K562 (cell line): Measurements from ENCODE around the gene TMEM81. TPM values are rescaled to one million over a fixed set of nuclear protein-coding genes. Genes with fewer than 3 reads are reported as not detected.

Experiments
- ATAC-seq: fragments of 200-7000 bp; cut with Tn5 transposase; 3 replicates; pipeline ENCODE4 v1.9.1; 2020; ENCODE audit warnings: moderate library complexity
- BruUV-seq: library from RNA; stranded (reverse); fragments of 400-500 nt; replicated peaks from 2 replicates; lab custom pipeline; 2021; lab: Mats Ljungman, UMichigan
- CTCF ChIA-PET: fragments of 300-600 bp; formaldehyde crosslinking; extraction: SDS; loops from one replicate; lab custom pipeline; 2021; ENCODE audit warnings: low intra/inter-chr PET ratio; lab: Yijun Ruan, JAX
- POLR2A ChIA-PET: fragments of 300-600, 350-650 bp; sonication (Branson Sonifier 250); formaldehyde crosslinking; extraction: SDS; loops from one replicate; lab custom pipeline; 2021; ENCODE audit warnings: antibody characterized with exemption, inconsistent platforms; lab: Yijun Ruan, JAX
- DNase-seq, 4 experiments: peaks; one replicate each; pipeline versions ENCODE4 v3.0.0 to v3.0.0-alpha.2; 2011 to 2018; ENCODE audit warnings: low spot score in 3 of 4, mixed read lengths in 3 of 4; ENCODE audit errors: extremely low read depth in 1 of 4
- FAIRE-seq: peaks from 2 replicates; lab custom pipeline; 2011; peaks lifted over from hg19 to GRCh38; lab: Jason Lieb, UNC
- H2AFZ ChIP-seq: 2 replicates; pipeline ENCODE4 v1.6.0; 2011; ENCODE audit warnings: low read depth, low read length, control low read depth, inconsistent platforms
- H3K27ac ChIP-seq: fragments of 200-600 bp; 3 replicates; pipeline ENCODE4 v1.8.0; 2011; ENCODE audit warnings: low read depth, mild to moderate bottlenecking, control low read depth, inconsistent platforms, low read length, moderate library complexity, mixed read lengths; ENCODE audit errors: extremely low read depth
- H3K27me3 ChIP-seq, 2 experiments: fragments of 300-600 bp in 1 of 2; 2 replicates in 1 of 2; 3 replicates in 1 of 2; pipeline versions ENCODE4 v1.6.0 to v1.8.0; 2011; ENCODE audit warnings: inconsistent platforms in 2 of 2, low read length in 2 of 2, mild to moderate bottlenecking in 1 of 2, mixed read lengths in 1 of 2, moderate library complexity in 1 of 2; ENCODE audit not compliant: control insufficient read depth in 2 of 2, insufficient read depth in 2 of 2
- H3K36me3 ChIP-seq: fragments of 300-600 bp; 3 replicates; pipeline ENCODE4 v1.8.0; 2011; ENCODE audit warnings: mild to moderate bottlenecking, low read length, inconsistent platforms; ENCODE audit not compliant: control insufficient read depth, insufficient read depth
- H3K4me1 ChIP-seq, 2 experiments: fragments of 200-600 bp in 1 of 2; replicated peaks in 1 of 2; 2 replicates in 1 of 2; 3 replicates in 1 of 2; pipeline versions ENCODE4 v1.5.1 to v1.8.0; 2011; ENCODE audit warnings: inconsistent platforms in 2 of 2, low read length in 2 of 2, mild to moderate bottlenecking in 1 of 2, mixed read lengths in 1 of 2, moderate library complexity in 1 of 2; ENCODE audit not compliant: control insufficient read depth in 2 of 2, insufficient read depth in 2 of 2
- H3K4me2 ChIP-seq: 2 replicates; pipeline ENCODE4 v1.6.1; 2011; ENCODE audit warnings: low read length, control low read depth, inconsistent platforms, mixed read lengths; ENCODE audit not compliant: insufficient read depth
- H3K4me3 ChIP-seq: fragments of 200-600 bp; sonication (generic), shearing (Covaris generic); 2 replicates; pipeline ENCODE4 v1.5.1; 2016; ENCODE audit warnings: control low read depth, inconsistent platforms
- H3K79me2 ChIP-seq: fragments of 200-600 bp; 3 replicates; pipeline ENCODE4 v1.8.0; 2011; ENCODE audit warnings: low read length, inconsistent platforms; ENCODE audit not compliant: control insufficient read depth, insufficient read depth
- H3K9ac ChIP-seq, 2 experiments: 2 replicates each; pipeline versions ENCODE4 v1.6.0 to v1.6.1; 2011; ENCODE audit warnings: low read depth in 2 of 2, low read length in 2 of 2, control low read depth in 1 of 2, inconsistent platforms in 1 of 2, mild to moderate bottlenecking in 1 of 2, mixed read lengths in 1 of 2; ENCODE audit not compliant: insufficient read depth in 1 of 2
- H3K9me1 ChIP-seq: one replicate; pipeline ENCODE4 v1.6.0; 2011; ENCODE audit warnings: inconsistent platforms, mild to moderate bottlenecking, low read length, moderate library complexity; ENCODE audit not compliant: control insufficient read depth, insufficient read depth
- H3K9me3 ChIP-seq: replicated peaks from 2 replicates; pipeline ENCODE4 v1.5.1; 2011; ENCODE audit warnings: low read depth, low read length, inconsistent platforms; ENCODE audit not compliant: control insufficient read depth, insufficient read depth
- H4K20me1 ChIP-seq: replicated peaks from 2 replicates; pipeline ENCODE4 v1.6.1; 2011; ENCODE audit warnings: low read length, inconsistent platforms, mixed read lengths; ENCODE audit not compliant: control insufficient read depth, insufficient read depth
- CBFA2T3 ChIP-seq: fragments of 450-650 bp; IDR thresholded peaks from 2 replicates; pipeline ENCODE4 v1.6.1; 2017
- HMBOX1 ChIP-seq: sonication (generic); IDR thresholded peaks from 2 replicates; pipeline ENCODE4 v1.6.1; 2016
- KLF16 ChIP-seq: IDR thresholded peaks from 2 replicates; pipeline ENCODE4 v1.6.1; 2016; ENCODE audit warnings: antibody characterized with exemption
- MYNN ChIP-seq, 2 experiments: sonication (generic); formaldehyde crosslinking in 1 of 2; IDR thresholded peaks; 2 replicates each; pipeline versions ENCODE4 v1.5.0 to v1.6.1; 2016 to 2020; ENCODE audit warnings: antibody characterized with exemption in 1 of 2, missing genetic modification reagents in 1 of 2
- NRF1 ChIP-seq, 2 experiments: fragments of 450-650 bp; IDR thresholded peaks in 1 of 2; conservative IDR thresholded peaks in 1 of 2; 2 replicates each; pipeline ENCODE4 v1.6.1; 2014; ENCODE audit warnings: mild to moderate bottlenecking in 2 of 2
- RCOR1 ChIP-seq, 2 experiments: IDR thresholded peaks; 2 replicates each; pipeline ENCODE4 v1.6.1; 2012; ENCODE audit warnings: low read depth in 2 of 2, low read length in 2 of 2, borderline replicate concordance in 1 of 2, improper control_type of control experiment in 1 of 2
- TCF3 ChIP-seq: sonication (generic); formaldehyde crosslinking; IDR thresholded peaks from 2 replicates; pipeline ENCODE4 v1.4.0; 2020; ENCODE audit warnings: mild to moderate bottlenecking, missing genetic modification reagents
- ZNF551 ChIP-seq: fragments of 250-450 bp; sonication (Bioruptor Pico); IDR thresholded peaks from 2 replicates; pipeline ENCODE4 v1.5.0; 2021; ENCODE audit warnings: mild to moderate bottlenecking, moderate library complexity
- WGBS: fragments of 100-300 bp; shearing (Covaris generic); methylation state at CpG from one replicate; pipeline ENCODE4 v1.1.6; 2016; ENCODE audit warnings: low coverage, mixed read lengths; ENCODE audit not compliant: insufficient coverage; ENCODE audit errors: missing lambda C conversion rate; 5-methylcytosine and 5-hydroxymethylcytosine counted together
- in situ Hi-C: fragments of 300-500 bp; cut with MboI; formaldehyde crosslinking; loops from 4 replicates; pipeline ENCODE4 v1.15.0; 2018; ENCODE audit warnings: inconsistent platforms, mixed read lengths
- intact Hi-C: fragments of 100-400 bp; cut with micrococcal nuclease; formaldehyde crosslinking; loops from 2 replicates; pipeline ENCODE4 v1.14.2; 2022
- polyA plus RNA-seq, 8 experiments: library from polyadenylated mRNA; depleted of rRNA in 4 of 8; stranded (reverse) in 5 of 8; unstranded in 3 of 8; fragments of >200 nt; fragmentation: Nextera tagmentation in 2 of 8; fragmentation: Illumina TruSeq in 1 of 8; extraction: Ambion mirVana in 2 of 8; extraction: Trizol in 1 of 8; gene quantifications; 2 replicates each; pipeline versions ENCODE4 v1.2.1 to v1.2.3, GENCODE V29; 2011 to 2014; ENCODE audit warnings: inconsistent platforms in 1 of 8, missing spikeins in 1 of 8
- total RNA-seq, 7 experiments: library from RNA; depleted of rRNA in 6 of 7; stranded (reverse); fragments of >200 nt in 6 of 7; fragmentation: Illumina TruSeq in 2 of 7; extraction: Trizol in 2 of 7; gene quantifications; 2 replicates each; pipeline versions ENCODE4 v1.2.1 to v1.2.3, GENCODE V29; 2011 to 2021; ENCODE audit warnings: low replicate concordance in 1 of 7
- TF ChIP-seq, protein P1 (sequence below): IDR thresholded peaks from 3 replicates; pipeline ENCODE4 v1.6.1; 2011; ENCODE audit warnings: borderline replicate concordance, mild to moderate bottlenecking, moderate library complexity; ENCODE audit not compliant: insufficient read length; ENCODE audit errors: extremely low read depth

Gene TMEM81
- total and polyA plus RNA-seq, 9 of the 15 experiments (the other 6 are each of a cell fraction or from before 2014, with no cell fraction given): 3.2 to 6.1 (median 4.4) TPM

DNA sequence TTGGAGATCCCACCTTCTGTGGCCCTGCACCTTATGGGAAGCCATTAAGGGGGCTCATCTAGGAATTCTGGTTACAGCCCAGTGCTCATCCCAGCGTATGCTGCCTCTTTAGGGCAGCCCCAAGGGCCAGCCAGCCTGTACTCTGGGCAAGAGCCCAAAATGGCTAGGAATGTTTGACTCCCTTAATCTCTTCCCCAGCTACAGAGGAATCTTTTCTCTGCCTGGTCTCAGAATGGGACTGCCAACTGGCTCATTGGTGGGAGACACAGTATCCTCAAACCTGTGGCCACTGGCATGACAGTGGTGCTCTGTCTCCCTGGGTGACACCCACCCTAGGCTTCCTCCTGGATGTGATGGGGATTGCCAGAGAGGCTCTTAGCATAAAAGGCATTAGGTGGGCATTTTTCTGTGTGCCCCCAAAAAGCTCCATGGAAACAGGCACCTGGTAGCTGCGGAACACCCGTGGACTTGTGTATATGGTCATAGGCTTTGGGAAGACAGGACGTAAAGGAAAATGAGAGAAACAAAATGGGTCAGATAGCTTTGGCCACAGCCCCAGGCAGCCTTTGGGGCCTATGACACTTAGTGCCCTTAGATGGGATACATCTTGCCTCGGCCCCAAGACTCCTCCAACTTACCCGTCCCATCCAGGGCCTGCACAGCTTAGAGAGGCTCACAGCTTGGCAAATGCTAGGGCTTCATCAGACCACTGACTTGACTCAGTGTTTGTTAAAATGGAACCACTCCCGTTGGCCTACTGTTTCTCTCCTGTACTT lies 6.9 kb downstream of the TMEM81 start:
- Histone ChIP-seq H3K4me1 (peaks cover 4 to 7% of the 10 kb centered on the region in 2 experiments; a peak in 1 of 5 replicates), H3K27me3 (peaks cover 21 to 30% of the 10 kb centered on the region in 2 experiments; a peak in 4 of 5 replicates), H3K9me1 (no peaks in the 10 kb centered on the region), H3K27ac (no peak overlapping the region), H3K9ac (no peak overlapping the region), H3K79me2 (no peaks in the 10 kb centered on the region), H4K20me1 (peaks cover 16% of the 10 kb centered on the region; the same call in 1 of the 2 replicates), H2AFZ (no peak overlapping the region), H3K9me3 (no peaks in the 10 kb centered on the region), H3K4me3 (no peak overlapping the region), H3K4me2 (no peak overlapping the region), H3K36me3 (no peaks in the 10 kb centered on the region; the same call in 2 of the 3 replicates)
- FAIRE-seq (no peak), ATAC-seq (no peak), DNase-seq (peak in 1 of 4 experiments; percentile 3)
- in situ Hi-C loops: no loop called here
- intact Hi-C loops: no loop called here
- ChIA-PET CTCF (no interaction called here), POLR2A (interaction anchor here (0.6 to 3.9 kb wide), 6 partner anchors 8 to 82 kb away, joined by 3 to 24 read pairs (median 4); partner anchors contain the start of gene TMEM81)
- BruUV-seq: no TSS peak
- no peak for TF ChIP-seq TCF3 (CRISPR knock-in tag)
- no peak for TF ChIP-seq MYNN (IDR thresholded peaks at IDR 0.05)
- no peak for TF ChIP-seq MYNN (CRISPR knock-in tag; IDR thresholded peaks at IDR 0.05)
- 40% methylated on average over 7 of the region's 7 CpGs for WGBS

DNA sequence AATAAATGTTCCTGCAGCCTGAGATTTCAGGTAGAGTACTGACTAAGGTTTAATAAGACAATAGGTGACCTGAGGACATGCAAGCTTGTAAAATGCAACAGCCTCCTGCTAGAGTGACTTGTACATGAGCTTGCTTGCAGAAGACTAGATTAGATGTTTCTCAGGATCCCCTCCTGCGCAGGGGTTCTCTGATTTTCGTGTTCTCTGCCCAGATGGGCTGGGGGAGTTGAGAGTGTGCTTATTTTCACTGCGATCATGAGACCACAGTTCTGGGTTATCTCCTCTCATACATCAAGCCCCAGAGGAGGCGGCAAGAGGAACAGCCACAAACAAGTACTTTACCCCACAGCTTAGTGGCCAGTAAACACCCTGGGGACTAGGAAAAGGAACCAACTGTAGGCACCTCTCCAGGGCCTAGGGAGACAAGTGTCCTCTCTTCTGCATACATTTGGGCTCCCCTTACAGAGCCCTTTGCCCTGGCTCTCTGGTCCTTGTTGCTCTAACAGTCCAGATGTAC lies 8.0 kb downstream of the TMEM81 start:
- ChIA-PET POLR2A (interaction anchor here (0.6 to 3.9 kb wide), 10 partner anchors 8 to 231 kb away, joined by 3 to 24 read pairs (median 4); partner anchors contain the start of genes RBBP5 and TMEM81), CTCF (no interaction called here)
- Histone ChIP-seq H3K9me1 (no peaks in the 10 kb centered on the region), H3K9me3 (no peaks in the 10 kb centered on the region), H3K36me3 (no peaks in the 10 kb centered on the region; the same call in 2 of the 3 replicates), H4K20me1 (peaks cover 16% of the 10 kb centered on the region; the same call in 1 of the 2 replicates), H3K9ac (no peak overlapping the region), H3K27ac (no peak overlapping the region), H3K27me3 (peaks cover 23 to 40% of the 10 kb centered on the region in 2 experiments; a peak in 4 of 5 replicates), H2AFZ (no peak overlapping the region), H3K4me1 (peaks cover 4 to 7% of the 10 kb centered on the region in 2 experiments; a peak in 1 of 5 replicates), H3K4me2 (no peak overlapping the region), H3K4me3 (no peak overlapping the region), H3K79me2 (no peaks in the 10 kb centered on the region)
- DNase-seq: peak in 2 of 4 experiments; percentile 10 to 18
- peak; percentile 49 for ATAC-seq
- FAIRE-seq: no peak
- in situ Hi-C loops: no loop called here
- intact Hi-C loops: no loop called here
- BruUV-seq: no TSS peak
- 0% methylated on average over 4 of the region's 4 CpGs for WGBS
- peak; percentile 19; the same call in 1 of the 2 replicates for TF ChIP-seq KLF16
- 0 out of 2 replicates have a peak, but pooled peaks have one; percentile 15 for TF ChIP-seq CBFA2T3
- TF ChIP-seq, protein P1, sequence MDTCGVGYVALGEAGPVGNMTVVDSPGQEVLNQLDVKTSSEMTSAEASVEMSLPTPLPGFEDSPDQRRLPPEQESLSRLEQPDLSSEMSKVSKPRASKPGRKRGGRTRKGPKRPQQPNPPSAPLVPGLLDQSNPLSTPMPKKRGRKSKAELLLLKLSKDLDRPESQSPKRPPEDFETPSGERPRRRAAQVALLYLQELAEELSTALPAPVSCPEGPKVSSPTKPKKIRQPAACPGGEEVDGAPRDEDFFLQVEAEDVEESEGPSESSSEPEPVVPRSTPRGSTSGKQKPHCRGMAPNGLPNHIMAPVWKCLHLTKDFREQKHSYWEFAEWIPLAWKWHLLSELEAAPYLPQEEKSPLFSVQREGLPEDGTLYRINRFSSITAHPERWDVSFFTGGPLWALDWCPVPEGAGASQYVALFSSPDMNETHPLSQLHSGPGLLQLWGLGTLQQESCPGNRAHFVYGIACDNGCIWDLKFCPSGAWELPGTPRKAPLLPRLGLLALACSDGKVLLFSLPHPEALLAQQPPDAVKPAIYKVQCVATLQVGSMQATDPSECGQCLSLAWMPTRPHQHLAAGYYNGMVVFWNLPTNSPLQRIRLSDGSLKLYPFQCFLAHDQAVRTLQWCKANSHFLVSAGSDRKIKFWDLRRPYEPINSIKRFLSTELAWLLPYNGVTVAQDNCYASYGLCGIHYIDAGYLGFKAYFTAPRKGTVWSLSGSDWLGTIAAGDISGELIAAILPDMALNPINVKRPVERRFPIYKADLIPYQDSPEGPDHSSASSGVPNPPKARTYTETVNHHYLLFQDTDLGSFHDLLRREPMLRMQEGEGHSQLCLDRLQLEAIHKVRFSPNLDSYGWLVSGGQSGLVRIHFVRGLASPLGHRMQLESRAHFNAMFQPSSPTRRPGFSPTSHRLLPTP: no peak
- peak; percentile 73; the same call in 1 of the 2 replicates for TF ChIP-seq HMBOX1
- TF ChIP-seq NRF1 (conservative IDR thresholded peaks at IDR 0.05 in 1 of 2, IDR thresholded peaks at IDR 0.05 in 1 of 2): peak; percentile 85 to 87
- TF ChIP-seq RCOR1 (IDR thresholded peaks at IDR 0.05; ENCODE audit: borderline replicate concordance in 1 of 2, low read depth in 2 of 2, low read length in 2 of 2): peak in 1 of 2 experiments; percentile 43; a peak in 1 of 4 replicates
- no peak for TF ChIP-seq ZNF551 (CRISPR knock-in tag)
